ENCODE results near the gene PASK. TPM values are rescaled to one million over a fixed set of nuclear protein-coding genes. Genes with fewer than 3 reads are reported as not detected.

The PASK gene
- polyA plus RNA-seq, 1 experiment, result 2.0 TPM

DNA sequence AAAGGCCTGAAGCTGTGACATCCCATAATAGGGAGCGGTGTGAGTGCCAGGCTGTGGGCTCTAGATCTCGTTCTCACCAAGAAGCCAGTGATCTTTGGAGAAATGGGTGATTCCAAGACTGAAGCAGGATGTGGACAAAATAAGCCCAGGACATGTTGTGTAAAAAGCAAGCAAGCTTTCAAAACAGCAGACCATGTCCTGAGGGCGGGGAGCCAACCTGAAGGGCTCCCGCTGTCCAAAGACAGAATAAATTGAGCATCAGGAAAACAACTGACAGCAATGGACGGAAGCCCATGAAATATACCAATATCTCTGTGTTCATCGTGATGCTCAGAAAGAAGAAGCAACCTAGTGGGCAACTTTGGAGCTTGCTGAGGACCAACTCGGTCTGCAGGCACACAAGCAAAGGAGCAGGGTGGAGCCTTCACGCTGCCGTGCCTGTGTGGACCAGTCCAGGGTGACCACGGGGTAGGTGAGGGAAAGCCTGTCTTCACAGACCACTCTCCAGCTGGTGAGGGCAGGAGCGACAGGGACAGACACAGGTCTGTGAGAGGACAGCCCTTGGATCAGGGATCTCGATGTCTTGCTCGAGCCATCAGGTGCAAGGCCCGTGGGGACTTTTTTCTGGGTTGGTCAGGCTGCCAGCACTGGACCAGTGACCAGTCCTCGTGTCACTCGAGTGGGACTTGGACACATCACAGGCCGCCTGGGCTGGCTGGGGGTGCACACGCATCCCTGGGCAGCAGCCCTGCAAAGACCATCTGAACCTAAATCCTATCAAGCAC, 68.7 kb downstream of the PASK start:
- ChIA-PET CTCF (interaction anchor here (0.6 kb wide), 1 partner anchor 345 kb away, joined by 7 read pairs; no protein-coding TSS in a partner anchor), POLR2A (no interaction called here)
- Histone ChIP-seq H3K27me3 (ENCODE audit: control insufficient read depth, insufficient read depth, low read length) (no peaks in the 10 kb centered on the region), H3K9me3 (ENCODE audit: control insufficient read depth, insufficient read depth, low read length) (no peaks in the 10 kb centered on the region; the same call in 1 of the 2 replicates), H3K27ac (ENCODE audit: low read depth, low read length) (no peak overlapping the region), H3K4me3 (ENCODE audit: low read depth, low read length) (no peak overlapping the region)
- no peak for DNase-seq (ENCODE audit: low read depth, low spot score)
- no peak for TF ChIP-seq CTCF (IDR thresholded peaks at IDR 0.05; ENCODE audit: low read depth, low read length)

- CTCF ChIA-PET, result no interaction called here
- Histone ChIP-seq H3K9me3 (ENCODE audit: control insufficient read depth, insufficient read depth, low read length) (no peaks in the 10 kb centered on the region; the same call in 1 of the 2 replicates), H3K27ac (ENCODE audit: low read depth, low read length) (no peak overlapping the region), H3K4me3 (ENCODE audit: low read depth, low read length) (no peak overlapping the region), H3K27me3 (ENCODE audit: control insufficient read depth, insufficient read depth, low read length) (no peaks in the 10 kb centered on the region)
- POLR2A ChIA-PET, result no interaction called here
- no peak for DNase-seq (ENCODE audit: low read depth, low spot score)
- TF ChIP-seq CTCF (IDR thresholded peaks at IDR 0.05; ENCODE audit: low read depth, low read length), result no peak
These were observed 74.3 kb downstream of the PASK start for GRCh38 chr2:241074901-241075540.

- CTCF ChIA-PET, result no interaction called here
- no peak for DNase-seq (ENCODE audit: low read depth, low spot score)
- no peak for TF ChIP-seq CTCF (IDR thresholded peaks at IDR 0.05; ENCODE audit: low read depth, low read length)
- no peak overlapping the region for H3K27ac ChIP-seq (ENCODE audit: low read depth, low read length)
- POLR2A ChIA-PET, result no interaction called here
- no peak overlapping the region for H3K4me3 ChIP-seq (ENCODE audit: low read depth, low read length)
- no peaks in the 10 kb centered on the region for H3K27me3 ChIP-seq (ENCODE audit: control insufficient read depth, insufficient read depth, low read length)
- no peaks in the 10 kb centered on the region; the same call in 1 of the 2 replicates for H3K9me3 ChIP-seq (ENCODE audit: control insufficient read depth, insufficient read depth, low read length)
These were observed 75.0 kb downstream of the PASK start for GRCh38 chr2:241074065-241074818.

GRCh38 chr2:241073166-241074064, 75.9 kb downstream of the PASK start:
- no peak for TF ChIP-seq CTCF (IDR thresholded peaks at IDR 0.05; ENCODE audit: low read depth, low read length)
- H3K27ac ChIP-seq (ENCODE audit: low read depth, low read length), result no peak overlapping the region
- H3K27me3 ChIP-seq (ENCODE audit: control insufficient read depth, insufficient read depth, low read length), result no peaks in the 10 kb centered on the region
- CTCF ChIA-PET, result no interaction called here
- POLR2A ChIA-PET, result interaction anchor here (0.5 kb wide), 1 partner anchor 101 kb away, joined by 3 read pairs; no protein-coding TSS in a partner anchor
- no peak for DNase-seq (ENCODE audit: low read depth, low spot score)
- H3K4me3 ChIP-seq (ENCODE audit: low read depth, low read length), result no peak overlapping the region
- no peaks in the 10 kb centered on the region; the same call in 1 of the 2 replicates for H3K9me3 ChIP-seq (ENCODE audit: control insufficient read depth, insufficient read depth, low read length)
